ENCODE measurements around the gene GALNT11.

DNA sequence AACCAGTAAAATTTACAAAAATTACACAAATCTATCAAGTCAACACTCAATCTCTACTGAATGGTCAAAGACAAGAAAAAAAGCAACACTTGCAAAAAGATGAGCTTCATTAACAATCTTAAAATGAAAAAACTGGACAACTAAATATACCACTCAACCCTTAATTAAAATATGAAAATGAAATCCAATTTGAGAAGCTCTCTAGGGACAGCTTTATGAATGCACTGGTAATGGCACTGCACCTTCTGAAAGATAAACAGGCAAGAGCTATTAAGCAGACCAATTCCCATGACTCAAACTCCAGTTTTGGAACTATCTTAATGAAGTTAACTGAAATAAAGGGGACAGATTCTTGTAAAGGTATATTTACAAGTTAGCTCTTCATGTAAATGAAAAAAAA is 135.7 kb downstream of the GALNT11 start:
- TF ChIP-seq, protein P1, sequence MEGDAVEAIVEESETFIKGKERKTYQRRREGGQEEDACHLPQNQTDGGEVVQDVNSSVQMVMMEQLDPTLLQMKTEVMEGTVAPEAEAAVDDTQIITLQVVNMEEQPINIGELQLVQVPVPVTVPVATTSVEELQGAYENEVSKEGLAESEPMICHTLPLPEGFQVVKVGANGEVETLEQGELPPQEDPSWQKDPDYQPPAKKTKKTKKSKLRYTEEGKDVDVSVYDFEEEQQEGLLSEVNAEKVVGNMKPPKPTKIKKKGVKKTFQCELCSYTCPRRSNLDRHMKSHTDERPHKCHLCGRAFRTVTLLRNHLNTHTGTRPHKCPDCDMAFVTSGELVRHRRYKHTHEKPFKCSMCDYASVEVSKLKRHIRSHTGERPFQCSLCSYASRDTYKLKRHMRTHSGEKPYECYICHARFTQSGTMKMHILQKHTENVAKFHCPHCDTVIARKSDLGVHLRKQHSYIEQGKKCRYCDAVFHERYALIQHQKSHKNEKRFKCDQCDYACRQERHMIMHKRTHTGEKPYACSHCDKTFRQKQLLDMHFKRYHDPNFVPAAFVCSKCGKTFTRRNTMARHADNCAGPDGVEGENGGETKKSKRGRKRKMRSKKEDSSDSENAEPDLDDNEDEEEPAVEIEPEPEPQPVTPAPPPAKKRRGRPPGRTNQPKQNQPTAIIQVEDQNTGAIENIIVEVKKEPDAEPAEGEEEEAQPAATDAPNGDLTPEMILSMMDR (IDR thresholded peaks at IDR 0.05; ENCODE audit: borderline replicate concordance, extremely low read depth, low read length, poor library complexity, severe bottlenecking) = no peak
- no peak for TF ChIP-seq EZH2 (IDR thresholded peaks at IDR 0.05; ENCODE audit: borderline replicate concordance, low read depth, low read length, severe bottlenecking)

All from DND-41 (cell line).